ENCODE measurements around the gene CADPS.

CADPS gene

DNA sequence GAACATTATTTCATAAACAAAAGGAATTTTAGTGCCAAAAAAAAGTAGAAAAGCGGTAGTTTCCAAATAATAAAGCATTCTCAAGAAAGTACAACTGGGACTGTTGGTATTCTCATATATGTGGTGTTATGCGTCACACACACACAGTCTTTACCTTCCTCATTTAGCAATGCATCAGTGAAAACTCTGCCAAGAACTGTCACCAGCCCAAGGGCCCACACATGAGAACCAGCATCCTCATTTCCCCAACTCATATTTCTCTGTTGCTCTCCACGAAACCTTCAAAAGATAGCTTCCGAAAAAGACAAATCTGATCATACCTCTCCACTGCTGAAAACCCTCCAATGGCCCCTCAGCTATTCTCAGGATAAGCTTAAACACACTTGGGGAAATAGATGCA lies 150.7 kb downstream of the CADPS start:
- Mint-ChIP-seq H3K4me1 (ENCODE audit: low read depth) (no peaks in the 10 kb centered on the region), H3K4me3 (no peak overlapping the region), H3K36me3 (ENCODE audit: low read depth) (no peaks in the 10 kb centered on the region), H3K27ac (no peak overlapping the region), H3K27me3 (no peaks in the 10 kb centered on the region), H3K9me3 (no peaks in the 10 kb centered on the region)
- intact Hi-C loops (cut with micrococcal nuclease): no loop called here

DNA sequence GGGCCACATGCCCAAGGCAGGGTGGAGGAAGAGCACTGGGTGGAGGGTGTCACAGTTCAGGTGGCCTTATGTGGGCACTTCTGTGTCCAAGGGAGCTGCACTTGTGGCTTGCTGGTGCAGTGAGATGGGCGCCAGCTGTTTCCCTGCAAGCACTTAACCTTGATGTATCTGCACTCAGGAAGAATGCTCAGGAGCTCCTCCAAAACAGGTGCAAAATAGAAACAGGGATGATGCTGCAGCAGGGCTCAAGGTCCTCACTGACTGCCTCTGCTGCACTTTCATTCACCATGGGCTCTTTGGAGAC lies 151.3 kb downstream of the CADPS start:
- intact Hi-C loops (cut with micrococcal nuclease): no loop called here
- Mint-ChIP-seq H3K9me3 (no peaks in the 10 kb centered on the region), H3K36me3 (ENCODE audit: low read depth) (no peaks in the 10 kb centered on the region), H3K27ac (no peak overlapping the region), H3K4me1 (ENCODE audit: low read depth) (no peaks in the 10 kb centered on the region), H3K27me3 (no peaks in the 10 kb centered on the region), H3K4me3 (no peak overlapping the region)

DNA sequence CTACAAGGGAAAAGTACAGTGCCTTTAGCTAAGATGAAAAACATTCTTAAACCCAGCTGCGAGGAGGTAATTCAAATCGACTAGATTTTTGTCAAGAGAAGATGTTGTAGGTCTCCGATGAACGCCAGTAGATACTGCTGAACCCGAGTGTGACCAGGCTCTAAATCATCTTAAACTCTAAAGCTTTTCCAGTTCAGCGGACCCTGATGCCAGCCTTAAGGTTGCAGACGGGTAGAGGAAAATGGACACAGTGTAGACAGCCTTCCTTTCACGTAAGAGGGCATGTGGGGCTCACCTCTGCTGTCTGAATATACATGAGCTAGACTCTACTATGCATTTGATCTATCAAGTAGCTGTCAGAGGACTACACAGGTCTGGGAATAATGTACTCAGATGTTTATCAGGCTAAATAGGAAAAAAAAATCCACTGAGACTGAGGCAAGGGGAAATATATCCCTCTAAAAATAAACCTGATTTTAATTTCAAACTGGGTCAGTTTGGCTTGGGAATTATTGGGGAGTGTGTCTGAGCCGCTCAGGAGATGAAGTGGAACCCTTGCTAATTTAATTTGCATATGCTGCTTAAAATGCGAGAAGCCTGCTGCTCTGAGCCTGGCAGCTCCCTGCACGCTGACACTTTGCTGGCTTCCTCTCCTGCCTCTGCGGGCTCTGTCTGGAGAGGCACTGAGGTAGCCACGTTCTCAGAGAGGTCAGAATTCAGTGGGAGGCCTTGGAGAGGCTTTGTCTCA lies 151.9 kb downstream of the CADPS start:
- Mint-ChIP-seq H3K27me3 (no peaks in the 10 kb centered on the region), H3K4me1 (ENCODE audit: low read depth) (no peaks in the 10 kb centered on the region), H3K27ac (no peak overlapping the region), H3K9me3 (no peaks in the 10 kb centered on the region), H3K4me3 (no peak overlapping the region), H3K36me3 (ENCODE audit: low read depth) (no peaks in the 10 kb centered on the region)
- intact Hi-C loops (cut with micrococcal nuclease): no loop called here

DNA sequence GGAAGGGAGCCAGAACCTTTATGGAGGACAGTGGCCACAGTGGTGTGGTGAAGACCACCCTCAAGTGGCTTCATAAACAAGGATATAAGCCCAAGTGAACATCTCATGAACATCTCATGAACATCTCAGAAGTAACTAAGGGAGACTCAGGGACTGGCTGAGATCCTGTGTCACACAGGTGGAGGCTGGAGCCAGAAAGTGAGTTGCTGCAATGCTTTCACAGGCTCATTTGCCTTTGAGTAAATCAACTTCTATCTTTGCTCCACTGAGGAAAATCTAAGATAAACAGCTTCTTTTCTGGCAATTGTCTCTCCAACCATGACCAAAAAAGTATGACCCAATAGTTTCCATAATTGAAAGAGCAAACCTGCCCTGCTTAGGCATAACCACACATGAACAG lies 152.9 kb downstream of the CADPS start:
- Mint-ChIP-seq H3K4me3 (no peak overlapping the region), H3K4me1 (ENCODE audit: low read depth) (no peaks in the 10 kb centered on the region), H3K27me3 (no peaks in the 10 kb centered on the region), H3K36me3 (ENCODE audit: low read depth) (no peaks in the 10 kb centered on the region), H3K9me3 (no peaks in the 10 kb centered on the region), H3K27ac (no peak overlapping the region)
- intact Hi-C loops (cut with micrococcal nuclease): no loop called here

DNA sequence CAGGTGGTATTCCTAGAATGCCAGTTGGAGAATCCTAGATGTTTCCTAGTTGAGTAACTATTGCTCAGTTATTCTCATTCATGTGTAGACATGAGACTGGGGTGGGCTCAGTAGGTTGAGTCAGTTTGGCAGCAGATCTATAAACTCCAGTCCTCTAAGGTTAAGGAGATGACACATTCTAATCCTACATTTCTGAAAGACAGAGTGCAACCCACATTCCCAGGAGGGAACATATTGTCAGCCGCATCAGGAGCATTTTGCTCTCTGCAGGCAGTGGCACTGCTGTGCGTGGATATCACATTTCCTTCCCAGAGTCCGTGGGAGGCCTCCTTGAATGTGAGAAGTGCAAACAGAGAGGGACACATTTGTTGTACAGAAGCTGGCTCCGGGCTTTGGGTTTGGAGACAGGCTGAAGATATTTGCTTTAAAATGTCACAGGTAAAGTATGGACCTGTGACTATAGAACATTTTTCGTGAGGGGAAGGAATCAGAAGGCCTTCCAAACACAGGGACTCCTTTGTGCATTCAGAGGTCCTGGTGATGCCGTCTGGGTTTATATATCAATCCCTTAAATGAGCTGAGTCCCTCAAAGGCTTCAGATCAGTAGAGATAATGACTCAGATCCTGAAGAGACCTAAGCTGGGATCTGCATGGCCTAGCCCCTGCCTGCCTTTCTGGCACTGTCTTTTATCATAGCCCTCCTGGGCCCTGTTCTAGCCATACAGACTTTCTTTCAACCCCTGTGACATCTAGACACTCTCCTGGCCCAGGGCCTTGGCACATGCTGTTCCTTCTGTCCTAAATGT lies 156.5 kb downstream of the CADPS start:
- Mint-ChIP-seq H3K27me3 (no peaks in the 10 kb centered on the region), H3K4me3 (no peak overlapping the region), H3K9me3 (no peaks in the 10 kb centered on the region), H3K36me3 (ENCODE audit: low read depth) (no peaks in the 10 kb centered on the region), H3K27ac (no peak overlapping the region), H3K4me1 (ENCODE audit: low read depth) (no peaks in the 10 kb centered on the region)
- intact Hi-C loops (cut with micrococcal nuclease): no loop called here

DNA sequence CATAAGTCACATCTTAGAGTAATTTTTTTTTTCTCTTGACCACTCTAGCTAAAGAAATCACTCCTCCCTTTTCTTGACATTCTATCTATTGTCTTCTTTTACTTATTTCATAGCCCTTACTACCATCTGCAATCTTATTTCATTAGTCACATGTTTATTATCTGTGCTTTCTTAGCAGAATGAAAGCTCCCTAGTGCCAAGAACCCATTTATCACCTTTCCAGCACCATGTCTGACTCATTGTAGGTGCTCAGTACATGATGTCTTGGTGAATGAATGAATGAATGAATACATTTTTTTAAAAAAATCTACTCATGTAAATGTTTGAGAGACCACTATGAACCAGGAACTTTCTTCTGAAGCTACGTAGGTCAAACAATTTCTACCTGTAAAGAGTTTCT lies 157.2 kb downstream of the CADPS start:
- Mint-ChIP-seq H3K36me3 (ENCODE audit: low read depth) (no peaks in the 10 kb centered on the region), H3K27ac (no peak overlapping the region), H3K4me1 (ENCODE audit: low read depth) (no peaks in the 10 kb centered on the region), H3K4me3 (no peak overlapping the region), H3K27me3 (no peaks in the 10 kb centered on the region), H3K9me3 (no peaks in the 10 kb centered on the region)
- intact Hi-C loops (cut with micrococcal nuclease): no loop called here

DNA sequence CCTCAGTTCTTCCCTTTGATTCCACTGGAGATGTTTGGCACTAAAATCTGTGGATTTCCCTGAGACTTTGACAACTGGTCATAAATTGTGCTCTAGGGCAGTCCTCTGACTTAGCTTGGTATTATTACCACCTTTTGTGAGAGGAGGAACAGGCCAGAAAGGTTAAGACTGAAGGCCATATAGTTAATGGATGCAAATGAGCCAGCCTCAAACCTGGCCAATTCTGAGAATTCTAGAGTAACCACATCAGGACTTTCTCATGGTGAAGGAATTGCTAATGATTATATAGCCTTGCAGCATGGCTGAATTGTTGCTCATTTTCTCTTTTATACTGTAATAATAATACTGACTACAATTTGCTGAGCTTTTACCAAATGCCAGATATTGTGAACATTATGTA lies 162.5 kb downstream of the CADPS start:
- H3K27me3 Mint-ChIP-seq: no peaks in the 10 kb centered on the region
- no peak overlapping the region for H3K27ac Mint-ChIP-seq
- H3K36me3 Mint-ChIP-seq (ENCODE audit: low read depth): no peaks in the 10 kb centered on the region
- intact Hi-C loops (cut with micrococcal nuclease): no loop called here
- no peaks in the 10 kb centered on the region for H3K9me3 Mint-ChIP-seq
- no peak overlapping the region for H3K4me3 Mint-ChIP-seq
- H3K4me1 Mint-ChIP-seq (ENCODE audit: low read depth): no peaks in the 10 kb centered on the region

DNA sequence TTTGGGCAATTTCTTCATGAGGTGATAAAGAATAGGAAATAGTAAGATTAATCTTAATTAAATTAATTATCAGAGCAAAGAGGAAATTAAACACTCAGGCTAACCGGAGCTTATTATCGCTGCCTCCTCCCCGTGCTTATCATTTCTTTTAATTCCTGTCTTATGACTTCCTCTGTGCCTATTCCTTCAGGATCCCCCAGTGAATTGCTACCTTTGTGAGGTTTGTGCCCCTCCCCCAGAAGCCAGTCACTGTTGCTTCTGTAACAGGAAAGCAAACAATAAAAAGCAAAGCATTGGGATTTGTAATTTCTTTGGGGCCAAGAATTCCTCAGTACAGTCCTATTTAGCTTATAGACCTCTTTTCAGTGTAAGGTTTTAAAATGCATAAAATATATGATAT lies 164.5 kb downstream of the CADPS start:
- no peak overlapping the region for H3K27ac Mint-ChIP-seq
- H3K4me1 Mint-ChIP-seq (ENCODE audit: low read depth): no peaks in the 10 kb centered on the region
- H3K9me3 Mint-ChIP-seq: no peaks in the 10 kb centered on the region
- no peaks in the 10 kb centered on the region for H3K36me3 Mint-ChIP-seq (ENCODE audit: low read depth)
- no peaks in the 10 kb centered on the region for H3K27me3 Mint-ChIP-seq
- H3K4me3 Mint-ChIP-seq: no peak overlapping the region
- intact Hi-C loops (cut with micrococcal nuclease): no loop called here

DNA sequence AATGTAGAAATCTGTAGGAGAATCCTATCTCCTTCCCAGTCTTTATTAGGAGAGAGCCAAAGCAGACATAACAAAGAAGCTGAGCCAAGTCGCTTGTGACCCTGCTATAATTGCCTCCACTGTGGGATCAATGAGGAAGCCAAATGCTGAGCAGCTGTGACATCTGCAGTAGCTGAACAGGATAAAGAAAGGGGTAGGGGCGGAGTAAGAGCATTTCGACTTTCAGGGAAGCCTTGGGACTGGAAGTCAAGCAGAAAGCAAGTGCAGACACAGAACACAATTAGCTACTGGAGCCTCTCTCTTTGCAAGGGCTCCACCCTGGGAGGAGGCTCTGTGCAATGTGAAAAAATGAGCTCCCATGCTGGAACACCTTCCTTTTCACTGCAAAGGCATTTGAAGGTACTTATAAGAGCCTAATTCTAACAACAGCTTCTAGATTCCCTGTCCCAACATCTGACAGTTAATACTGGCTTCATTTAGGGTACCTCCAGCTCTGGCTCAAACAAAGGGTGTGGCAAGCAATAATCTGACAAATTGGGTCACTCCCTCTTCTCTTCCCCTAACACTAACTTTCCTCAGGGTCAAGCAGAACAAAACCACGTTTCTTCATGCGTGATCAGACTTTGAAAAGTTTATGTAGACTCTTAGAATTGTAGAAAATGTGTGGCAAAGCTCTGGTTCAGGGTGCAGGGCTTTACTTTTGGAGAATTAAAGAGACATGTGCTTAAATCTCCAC lies 166.4 kb downstream of the CADPS start:
- intact Hi-C loops (cut with micrococcal nuclease): no loop called here
- Mint-ChIP-seq H3K4me1 (ENCODE audit: low read depth) (no peaks in the 10 kb centered on the region), H3K27ac (no peak overlapping the region), H3K36me3 (ENCODE audit: low read depth) (no peaks in the 10 kb centered on the region), H3K9me3 (no peaks in the 10 kb centered on the region), H3K4me3 (no peak overlapping the region), H3K27me3 (no peaks in the 10 kb centered on the region)

DNA sequence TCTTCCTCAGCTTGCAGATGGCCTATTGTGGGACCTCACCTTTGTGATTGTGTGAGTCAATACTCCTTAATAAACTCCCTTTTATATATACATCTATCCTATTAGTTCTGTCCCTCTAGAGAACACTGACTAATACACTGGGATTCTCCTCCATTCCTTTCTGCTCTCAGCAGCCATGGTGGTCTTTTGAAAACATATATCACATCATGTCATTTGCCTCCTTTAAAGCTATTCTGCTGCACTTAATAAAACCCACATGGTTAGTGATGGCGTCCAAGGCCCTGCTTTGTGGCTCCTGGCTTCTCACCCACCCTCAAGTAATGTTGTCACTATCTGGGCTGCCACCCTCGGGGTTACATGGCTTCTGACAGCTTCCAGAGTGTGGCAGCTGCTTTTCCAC lies 169.5 kb downstream of the CADPS start:
- Mint-ChIP-seq H3K27me3 (no peaks in the 10 kb centered on the region), H3K9me3 (no peaks in the 10 kb centered on the region), H3K4me3 (no peak overlapping the region), H3K27ac (no peak overlapping the region), H3K36me3 (ENCODE audit: low read depth) (no peaks in the 10 kb centered on the region), H3K4me1 (ENCODE audit: low read depth) (no peaks in the 10 kb centered on the region)
- intact Hi-C loops (cut with micrococcal nuclease): no loop called here

DNA sequence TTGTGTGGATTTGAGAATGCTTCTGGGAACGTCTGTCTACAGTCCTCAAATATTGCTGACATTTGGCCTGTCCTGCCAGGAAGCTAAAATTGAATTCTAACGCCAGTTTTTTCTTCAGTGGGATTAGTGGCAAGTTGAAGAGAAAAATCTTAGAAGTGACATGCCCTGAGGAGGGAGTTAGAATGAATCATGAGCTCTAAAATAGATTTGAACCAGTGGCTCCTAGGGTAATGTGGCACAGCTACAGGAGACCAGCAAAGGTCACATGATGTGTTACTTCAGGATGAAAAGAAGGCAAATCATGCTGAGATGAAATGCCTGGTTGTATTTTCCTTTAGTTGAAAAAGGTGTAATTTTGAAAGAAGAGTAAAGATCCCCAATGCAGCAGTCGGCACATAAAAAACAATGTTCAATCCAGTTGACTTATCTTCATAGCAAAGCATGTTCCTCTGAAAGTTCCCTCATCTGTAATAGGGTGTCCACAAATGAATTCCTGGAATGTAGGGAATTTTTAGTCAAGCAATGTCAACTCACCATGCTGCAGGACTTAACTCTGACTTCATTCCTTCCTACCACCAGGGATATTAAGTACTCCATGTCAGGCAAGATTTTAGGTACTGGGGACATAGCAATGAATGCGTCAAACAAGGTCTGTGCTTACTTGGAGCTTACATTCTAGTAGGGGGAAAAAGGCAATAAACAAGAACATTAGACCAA lies 171.6 kb downstream of the CADPS start:
- Mint-ChIP-seq H3K4me3 (no peak overlapping the region), H3K27ac (no peak overlapping the region), H3K9me3 (no peaks in the 10 kb centered on the region), H3K36me3 (ENCODE audit: low read depth) (no peaks in the 10 kb centered on the region), H3K4me1 (ENCODE audit: low read depth) (no peaks in the 10 kb centered on the region), H3K27me3 (no peaks in the 10 kb centered on the region)
- intact Hi-C loops (cut with micrococcal nuclease): no loop called here

DNA sequence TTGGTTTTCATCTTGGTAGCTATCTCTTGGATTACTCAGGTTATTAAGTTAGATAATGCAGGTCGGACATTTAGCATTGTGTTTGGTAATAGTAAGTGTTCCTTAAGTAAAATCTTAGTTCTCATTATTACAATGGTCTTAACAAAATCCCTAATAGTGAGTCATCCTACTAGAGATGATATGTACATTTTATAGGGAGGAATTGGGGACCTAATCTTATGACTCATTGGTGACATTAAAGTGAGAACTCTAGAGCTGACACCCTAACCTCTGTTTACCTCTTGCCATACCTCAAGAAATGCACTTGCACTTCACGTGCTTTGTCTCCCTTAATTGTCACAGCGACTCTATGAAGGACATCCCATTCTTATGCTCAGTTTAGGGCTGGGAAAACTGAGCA lies 174.9 kb downstream of the CADPS start:
- intact Hi-C loops (cut with micrococcal nuclease): no loop called here
- Mint-ChIP-seq H3K27ac (no peak overlapping the region), H3K27me3 (no peaks in the 10 kb centered on the region), H3K4me1 (ENCODE audit: low read depth) (no peaks in the 10 kb centered on the region), H3K4me3 (no peak overlapping the region), H3K9me3 (no peaks in the 10 kb centered on the region), H3K36me3 (ENCODE audit: low read depth) (no peaks in the 10 kb centered on the region)

DNA sequence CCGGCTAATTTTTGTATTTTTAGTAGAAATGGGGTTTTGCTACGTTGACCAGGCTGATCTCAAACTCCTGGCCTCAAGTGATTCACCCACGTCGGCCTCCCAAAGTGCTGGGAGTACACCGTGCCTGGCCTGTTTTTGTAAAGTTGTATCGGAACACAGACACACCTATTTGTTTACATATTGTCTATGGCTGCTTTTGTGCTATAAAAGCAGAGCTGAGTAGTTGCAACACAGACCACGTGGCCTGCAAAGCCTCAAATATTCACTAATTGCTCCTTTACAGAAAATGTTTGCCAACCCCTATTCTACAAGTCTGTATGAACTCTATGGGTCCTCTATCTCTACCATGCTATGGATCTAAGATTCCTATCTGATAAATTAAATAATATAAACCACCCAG lies 175.5 kb downstream of the CADPS start:
- intact Hi-C loops (cut with micrococcal nuclease): no loop called here
- Mint-ChIP-seq H3K9me3 (no peaks in the 10 kb centered on the region), H3K27me3 (no peaks in the 10 kb centered on the region), H3K4me3 (no peak overlapping the region), H3K4me1 (ENCODE audit: low read depth) (no peaks in the 10 kb centered on the region), H3K27ac (no peak overlapping the region), H3K36me3 (ENCODE audit: low read depth) (no peaks in the 10 kb centered on the region)

DNA sequence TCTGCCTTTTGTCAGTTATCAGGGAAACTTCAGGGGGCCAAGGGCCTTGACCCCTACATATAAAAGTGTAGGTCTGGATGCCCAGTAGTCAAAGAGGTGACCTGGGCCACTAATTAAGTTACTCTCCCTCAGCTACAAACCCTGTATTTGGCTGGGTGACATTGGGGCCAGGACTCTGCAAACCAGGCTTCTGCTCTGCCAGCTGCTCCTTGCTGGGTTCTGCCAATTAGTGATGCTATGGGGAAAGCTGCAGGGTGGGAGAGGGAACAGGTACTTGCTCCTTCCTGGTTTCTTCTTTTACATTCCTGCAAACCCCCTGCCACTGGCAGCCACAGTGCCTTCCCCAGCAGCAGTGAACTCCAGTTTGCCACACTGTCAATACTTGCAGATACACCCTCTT lies 179.2 kb downstream of the CADPS start:
- Mint-ChIP-seq H3K4me3 (no peak overlapping the region), H3K4me1 (ENCODE audit: low read depth) (no peaks in the 10 kb centered on the region), H3K9me3 (no peaks in the 10 kb centered on the region), H3K27ac (no peak overlapping the region), H3K36me3 (ENCODE audit: low read depth) (no peaks in the 10 kb centered on the region), H3K27me3 (no peaks in the 10 kb centered on the region)
- intact Hi-C loops (cut with micrococcal nuclease): no loop called here
